Liver (tissue), 3 donors: Measurements from ENCODE around the gene RPH3AL.

Experiments
- ATF3 ChIP-seq: IDR thresholded peaks from 2 replicates; pipeline ENCODE4 v1.6.1; 2016; ENCODE audit warnings: antibody characterized with exemption
- CTCF ChIP-seq: fragments of 150-350 bp; IDR thresholded peaks from 2 replicates; pipeline ENCODE4 v1.5.1; 2017; ENCODE audit warnings: improper control_type of control experiment, low read depth, low read length; ENCODE audit not compliant: missing input control
- FOXA1 ChIP-seq: IDR thresholded peaks from 2 replicates; pipeline ENCODE4 v1.6.1; 2016; ENCODE audit warnings: antibody characterized with exemption
- GABPA ChIP-seq, 2 donors: IDR thresholded peaks in 1 of 2; conservative IDR thresholded peaks in 1 of 2; 2 replicates each; pipeline ENCODE4 v1.6.1; 2016; ENCODE audit warnings: antibody characterized with exemption in 2 of 2, mild to moderate bottlenecking in 1 of 2, moderate library complexity in 1 of 2
- JUND ChIP-seq, 2 donors: IDR thresholded peaks; 2 replicates each; pipeline ENCODE4 v1.6.1; 2016; ENCODE audit warnings: antibody characterized with exemption in 2 of 2
- SP1 ChIP-seq: IDR thresholded peaks from 2 replicates; pipeline ENCODE4 v1.6.1; 2018; ENCODE audit warnings: antibody characterized with exemption, mild to moderate bottlenecking
- TAF1 ChIP-seq: conservative IDR thresholded peaks from 2 replicates; pipeline ENCODE4 v1.6.1; 2016; ENCODE audit warnings: antibody characterized with exemption, mild to moderate bottlenecking
- donor health status: healthy.
- donor health status: healthy.

- no peak for TF ChIP-seq ATF3
- no peak for TF ChIP-seq JUND (IDR thresholded peaks at IDR 0.05)
- no peak for TF ChIP-seq CTCF
- no peak for TF ChIP-seq FOXA1
- TF ChIP-seq TAF1 = no peak
- no peak for TF ChIP-seq GABPA (IDR thresholded peaks at IDR 0.05 in 1 of 2, conservative IDR thresholded peaks at IDR 0.05 in 1 of 2)
- TF ChIP-seq SP1 = no peak
These were observed 32.1 kb upstream of the RPH3AL start for GRCh38 chr17:384622-385177.
